Liver (tissue), 9 donors: ENCODE results near the gene MN1. TPM values are rescaled to one million over a fixed set of nuclear protein-coding genes. Genes with fewer than 3 reads are reported as not detected.

Experiments used
- DNase-seq: peaks from one replicate; pipeline ENCODE4 v3.0.0-alpha.2; 2017; ENCODE audit warnings: low spot score
- H3K27ac ChIP-seq, 2 donors: one replicate each; pipeline ENCODE4 v1.7.0; 2013; ENCODE audit warnings: inconsistent platforms in 2 of 2, low read length in 2 of 2, control low read depth in 1 of 2, low read depth in 1 of 2, mild to moderate bottlenecking in 1 of 2
- H3K27me3 ChIP-seq, 4 donors: one replicate each; pipeline versions ENCODE4 v1.6.1 to v1.7.0; 2013; ENCODE audit warnings: low read length in 3 of 4, inconsistent platforms in 1 of 4, mild to moderate bottlenecking in 1 of 4, moderate library complexity in 1 of 4; ENCODE audit not compliant: control insufficient read depth in 4 of 4, insufficient read depth in 4 of 4
- H3K36me3 ChIP-seq, 4 donors: one replicate each; pipeline versions ENCODE4 v1.6.1 to v1.7.0; 2013; ENCODE audit warnings: low read length in 3 of 4, mild to moderate bottlenecking in 3 of 4, low read depth in 1 of 4, moderate library complexity in 1 of 4; ENCODE audit not compliant: control insufficient read depth in 4 of 4, insufficient read depth in 3 of 4
- H3K4me1 ChIP-seq, 4 donors: one replicate each; pipeline versions ENCODE4 v1.6.1 to v1.7.0; 2013; ENCODE audit warnings: low read length in 3 of 4, mild to moderate bottlenecking in 3 of 4, moderate library complexity in 1 of 4; ENCODE audit not compliant: control insufficient read depth in 4 of 4, insufficient read depth in 4 of 4
- H3K4me3 ChIP-seq, 3 donors: one replicate each; pipeline versions ENCODE4 v1.6.1 to v1.7.0; 2013; ENCODE audit warnings: low read length in 3 of 3, control low read depth in 1 of 3, low read depth in 1 of 3, mild to moderate bottlenecking in 1 of 3
- H3K9ac ChIP-seq, 2 donors: one replicate each; pipeline ENCODE4 v1.7.0; 2013; ENCODE audit warnings: low read length in 2 of 2, mild to moderate bottlenecking in 2 of 2, moderate library complexity in 2 of 2, control low read depth in 1 of 2, low read depth in 1 of 2
- H3K9me3 ChIP-seq, 4 donors: one replicate each; pipeline versions ENCODE4 v1.6.1 to v1.7.0; 2013; ENCODE audit warnings: low read length in 3 of 4; ENCODE audit not compliant: control insufficient read depth in 4 of 4
- ATF3 ChIP-seq: IDR thresholded peaks from 2 replicates; pipeline ENCODE4 v1.6.1; 2016; ENCODE audit warnings: antibody characterized with exemption
- CTCF ChIP-seq: fragments of 150-350 bp; IDR thresholded peaks from 2 replicates; pipeline ENCODE4 v1.5.1; 2017; ENCODE audit warnings: improper control_type of control experiment, low read depth, low read length; ENCODE audit not compliant: missing input control
- FOXA1 ChIP-seq: IDR thresholded peaks from 2 replicates; pipeline ENCODE4 v1.6.1; 2016; ENCODE audit warnings: antibody characterized with exemption
- FOXA2 ChIP-seq: IDR thresholded peaks from 2 replicates; pipeline ENCODE4 v1.6.1; 2016; ENCODE audit warnings: antibody characterized with exemption
- GABPA ChIP-seq, 2 donors: IDR thresholded peaks in 1 of 2; conservative IDR thresholded peaks in 1 of 2; 2 replicates each; pipeline ENCODE4 v1.6.1; 2016; ENCODE audit warnings: antibody characterized with exemption in 2 of 2, mild to moderate bottlenecking in 1 of 2, moderate library complexity in 1 of 2
- HNF4A ChIP-seq, 2 donors: conservative IDR thresholded peaks; 2 replicates each; pipeline ENCODE4 v1.6.1; 2016; ENCODE audit warnings: antibody characterized with exemption in 2 of 2, mild to moderate bottlenecking in 2 of 2
- HNF4G ChIP-seq: IDR thresholded peaks from 2 replicates; pipeline ENCODE4 v1.6.1; 2016; ENCODE audit warnings: antibody characterized with exemption
- JUND ChIP-seq, 2 donors: IDR thresholded peaks; 2 replicates each; pipeline ENCODE4 v1.6.1; 2016; ENCODE audit warnings: antibody characterized with exemption in 2 of 2
- MAX ChIP-seq: IDR thresholded peaks from 2 replicates; pipeline ENCODE4 v1.6.1; 2016; ENCODE audit warnings: antibody characterized with exemption
- REST ChIP-seq: IDR thresholded peaks from 2 replicates; pipeline ENCODE4 v1.6.1; 2016; ENCODE audit warnings: antibody characterized with exemption, mild to moderate bottlenecking
- RXRA ChIP-seq, 2 donors: IDR thresholded peaks; 2 replicates each; pipeline ENCODE4 v1.6.1; 2017 to 2018; ENCODE audit warnings: antibody characterized with exemption in 2 of 2, mild to moderate bottlenecking in 1 of 2
- SP1 ChIP-seq: IDR thresholded peaks from 2 replicates; pipeline ENCODE4 v1.6.1; 2018; ENCODE audit warnings: antibody characterized with exemption, mild to moderate bottlenecking
- ZBTB33 ChIP-seq: IDR thresholded peaks from 2 replicates; pipeline ENCODE4 v1.6.1; 2016; ENCODE audit warnings: antibody characterized with exemption
- WGBS: extraction: QIAGEN DNeasy Blood & Tissue Kit; methylation state at CpG from one replicate; pipeline ENCODE4 v1.1.7; 2013; 5-methylcytosine and 5-hydroxymethylcytosine counted together
- polyA plus RNA-seq, 2 donors: library from polyadenylated mRNA; stranded (reverse) in 1 of 2; unstranded in 1 of 2; fragments of 200-250 nt in 1 of 2; fragments of >200 nt in 1 of 2; fragmentation: Nextera tagmentation in 1 of 2; extraction: Ambion mirVana in 1 of 2; gene quantifications; one replicate each; pipeline versions ENCODE4 v1.2.1 to v1.2.3, GENCODE V29; 2013 to 2015
- total RNA-seq, 2 donors: library from RNA; depleted of rRNA; stranded (reverse); fragments of >200 nt; gene quantifications; one replicate each; pipeline ENCODE4 v1.2.3, GENCODE V29; 2014
- donor health status: healthy.
- donor health status: healthy.
- donor health status: healthy.
- donor health status: healthy.
- donor health status: healthy.

MN1 gene
- total and polyA plus RNA-seq, 4 donors = 0.10 to 0.33 (median 0.21) TPM

- H3K27me3 ChIP-seq = peaks cover 0 to 4% (median 0%) of the 10 kb centered on the region in 4 donors
- H3K27ac ChIP-seq = no peak overlapping the region
- no peaks in the 10 kb centered on the region for H3K4me1 ChIP-seq
- WGBS = 84% methylated on average over 5 of the region's 5 CpGs
- no peak for DNase-seq
- H3K36me3 ChIP-seq = no peaks in the 10 kb centered on the region
- no peak overlapping the region for H3K4me3 ChIP-seq
- H3K9ac ChIP-seq = no peak overlapping the region
- no peaks in the 10 kb centered on the region for H3K9me3 ChIP-seq
- no peak for TF ChIP-seq CTCF
These were observed 75.9 kb downstream of the MN1 start for GRCh38 chr22:27725661-27726060.

- H3K27me3 ChIP-seq = peaks cover 0 to 4% (median 0%) of the 10 kb centered on the region in 4 donors
- DNase-seq = no peak
- no peaks in the 10 kb centered on the region for H3K4me1 ChIP-seq
- no peak for TF ChIP-seq RXRA (IDR thresholded peaks at IDR 0.05)
- TF ChIP-seq REST = no peak
- no peak for TF ChIP-seq JUND (IDR thresholded peaks at IDR 0.05)
- TF ChIP-seq GABPA (IDR thresholded peaks at IDR 0.05 in 1 of 2, conservative IDR thresholded peaks at IDR 0.05 in 1 of 2) = no peak
- no peak overlapping the region for H3K27ac ChIP-seq
- no peak overlapping the region for H3K4me3 ChIP-seq
- whole genome bisulfite sequencing = 92% methylated on average over 4 of the region's 4 CpGs
- no peak overlapping the region for H3K9ac ChIP-seq
- H3K36me3 ChIP-seq = no peaks in the 10 kb centered on the region
- no peaks in the 10 kb centered on the region for H3K9me3 ChIP-seq
These were observed 76.8 kb downstream of the MN1 start for GRCh38 chr22:27724709-27725108.

GRCh38 chr22:27724157-27724556 lies 77.4 kb downstream of the MN1 start:
- Histone ChIP-seq H3K9me3 (no peaks in the 10 kb centered on the region), H3K27me3 (peaks cover 0 to 4% (median 0%) of the 10 kb centered on the region in 4 donors), H3K4me1 (no peaks in the 10 kb centered on the region), H3K27ac (no peak overlapping the region), H3K4me3 (no peak overlapping the region), H3K9ac (no peak overlapping the region), H3K36me3 (no peaks in the 10 kb centered on the region)
- no peak for TF ChIP-seq FOXA1
- no peak for TF ChIP-seq SP1
- TF ChIP-seq ZBTB33 = no peak
- TF ChIP-seq FOXA2 = no peak
- no peak for TF ChIP-seq HNF4A (conservative IDR thresholded peaks at IDR 0.05)
- no peak for TF ChIP-seq MAX
- TF ChIP-seq ATF3 = no peak
- TF ChIP-seq HNF4G = no peak
- TF ChIP-seq REST = no peak
- no peak for DNase-seq
- 63% methylated on average over 1 of the region's 1 CpG for WGBS
